IMR-90 (cell line): ENCODE data around the gene ADAM12. TPM values are rescaled to one million over a fixed set of nuclear protein-coding genes. Genes with fewer than 3 reads are reported as not detected.

Experiments
- ATAC-seq: fragments of 200-7000 bp; cut with Tn5 transposase; 2 replicates; pipeline ENCODE4 v1.9.1; 2020; ENCODE audit warnings: low read depth, mild to moderate bottlenecking, moderate library complexity
- BruUV-seq: library from RNA; stranded (reverse); fragments of 400-500 nt; replicated peaks from 2 replicates; lab custom pipeline; 2021; lab: Mats Ljungman, UMichigan
- CTCF ChIA-PET: fragments of 300-600 bp; formaldehyde crosslinking; extraction: SDS; loops from one replicate; lab custom pipeline; 2021; ENCODE audit warnings: antibody characterized with exemption; lab: Yijun Ruan, JAX
- POLR2A ChIA-PET: fragments of 300-600 bp; sonication (Branson Sonifier 250); formaldehyde crosslinking; loops from one replicate; lab custom pipeline; 2022; ENCODE audit warnings: antibody characterized with exemption; ENCODE audit not compliant: unreplicated experiment; lab: Charles Lee
- DNase-seq: peaks from one replicate; pipeline ENCODE4 v3.0.0; 2013
- H2AFZ ChIP-seq: replicated peaks from 2 replicates; pipeline ENCODE3; 2013; ENCODE audit warnings: low read length, mild to moderate bottlenecking; ENCODE audit not compliant: poor library complexity
- H2AK5ac ChIP-seq: 2 replicates; pipeline ENCODE4 v1.6.1; 2013; ENCODE audit warnings: low read depth, low read length, inconsistent platforms
- H2AK9ac ChIP-seq: replicated peaks from 2 replicates; pipeline ENCODE3; 2013; ENCODE audit warnings: mild to moderate bottlenecking, low read depth, low read length, moderate library complexity; ENCODE audit not compliant: poor library complexity
- H2BK120ac ChIP-seq: 2 replicates; pipeline ENCODE4 v1.6.1; 2013; ENCODE audit warnings: low read depth, low read length, inconsistent platforms
- H2BK15ac ChIP-seq: 3 replicates; pipeline ENCODE4 v1.6.1; 2013; ENCODE audit warnings: low read depth, low read length, inconsistent platforms
- H2BK20ac ChIP-seq: 2 replicates; pipeline ENCODE4 v1.6.1; 2013; ENCODE audit warnings: low read depth, mild to moderate bottlenecking, inconsistent platforms, low read length, moderate library complexity
- H2BK5ac ChIP-seq: 2 replicates; pipeline ENCODE4 v1.6.1; 2013; ENCODE audit warnings: mild to moderate bottlenecking, low read depth, low read length, inconsistent platforms; ENCODE audit not compliant: poor library complexity, severe bottlenecking
- H3K14ac ChIP-seq: replicated peaks from 2 replicates; pipeline ENCODE4 v1.6.1; 2013; ENCODE audit warnings: low read depth, low read length, inconsistent platforms
- H3K18ac ChIP-seq: 2 replicates; pipeline ENCODE4 v1.6.1; 2013; ENCODE audit warnings: low read depth, low read length, control low read depth
- H3K23ac ChIP-seq: 2 replicates; pipeline ENCODE4 v1.6.1; 2013; ENCODE audit warnings: low read depth, low read length, inconsistent platforms
- H3K27ac ChIP-seq: 2 replicates; pipeline ENCODE4 v1.5.1; 2013; ENCODE audit warnings: mild to moderate bottlenecking, control low read depth, low read length; ENCODE audit not compliant: insufficient read depth
- H3K27me3 ChIP-seq: 2 replicates; pipeline ENCODE4 v1.6.1; 2013; ENCODE audit warnings: low read length; ENCODE audit not compliant: control insufficient read depth, insufficient read depth
- H3K36me3 ChIP-seq: 2 replicates; pipeline ENCODE4 v1.6.1; 2013; ENCODE audit warnings: low read length, mixed read lengths; ENCODE audit not compliant: control insufficient read depth, insufficient read depth
- H3K4ac ChIP-seq: 2 replicates; pipeline ENCODE4 v1.6.1; 2013; ENCODE audit warnings: low read depth, low read length, inconsistent platforms
- H3K4me1 ChIP-seq: 2 replicates; pipeline ENCODE4 v1.6.1; 2013; ENCODE audit warnings: low read length, mixed read lengths; ENCODE audit not compliant: control insufficient read depth, insufficient read depth
- H3K4me2 ChIP-seq: 2 replicates; pipeline ENCODE4 v1.6.1; 2013; ENCODE audit warnings: low read depth, mild to moderate bottlenecking, control low read depth, low read length, moderate library complexity
- H3K4me3 ChIP-seq: 2 replicates; pipeline ENCODE4 v1.5.1; 2013; ENCODE audit warnings: low read depth, mild to moderate bottlenecking, control low read depth, low read length, moderate library complexity; ENCODE audit not compliant: insufficient read depth
- H3K56ac ChIP-seq: 2 replicates; pipeline ENCODE4 v1.6.1; 2013; ENCODE audit warnings: low read length, inconsistent platforms; ENCODE audit not compliant: insufficient read depth; ENCODE audit errors: extremely low read depth
- H3K79me1 ChIP-seq, 2 experiments: 2 replicates each; pipeline ENCODE4 v1.6.1; 2013; ENCODE audit warnings: low read length in 2 of 2, inconsistent platforms in 1 of 2, low read depth in 1 of 2
- H3K9ac ChIP-seq: 2 replicates; pipeline ENCODE4 v1.6.1; 2013; ENCODE audit warnings: low read depth, low read length, control low read depth
- H3K9me1 ChIP-seq: 2 replicates; pipeline ENCODE4 v1.6.1; 2013; ENCODE audit warnings: low read length, inconsistent platforms; ENCODE audit not compliant: insufficient read depth
- H3K9me3 ChIP-seq: 2 replicates; pipeline ENCODE4 v1.6.1; 2013; ENCODE audit warnings: low read length; ENCODE audit not compliant: control insufficient read depth, insufficient read depth
- H4K20me1 ChIP-seq: 2 replicates; pipeline ENCODE4 v1.6.1; 2013; ENCODE audit warnings: low read length, inconsistent platforms; ENCODE audit not compliant: insufficient read depth
- H4K5ac ChIP-seq: 2 replicates; pipeline ENCODE4 v1.6.1; 2013; ENCODE audit warnings: mild to moderate bottlenecking, low read depth, low read length, control low read depth
- H4K8ac ChIP-seq, 2 experiments: 2 replicates each; pipeline ENCODE4 v1.6.1; 2013; ENCODE audit warnings: low read depth in 2 of 2, low read length in 2 of 2, control low read depth in 1 of 2, inconsistent platforms in 1 of 2
- H4K91ac ChIP-seq: 2 replicates; pipeline ENCODE4 v1.6.1; 2013; ENCODE audit warnings: low read depth, low read length, inconsistent platforms; ENCODE audit not compliant: insufficient read depth
- CEBPB ChIP-seq: IDR thresholded peaks from 2 replicates; pipeline ENCODE4 v1.6.1; 2012; ENCODE audit warnings: low read depth, low read length, improper control_type of control experiment
- CTCF ChIP-seq: conservative IDR thresholded peaks from 2 replicates; pipeline ENCODE4 v1.5.1; 2012; ENCODE audit warnings: mild to moderate bottlenecking, low read depth, low read length, improper control_type of control experiment
- ELK1 ChIP-seq: fragments of 150-350 bp; IDR thresholded peaks from 2 replicates; pipeline ENCODE4 v1.6.1; 2016; ENCODE audit warnings: low read depth, mild to moderate bottlenecking, low read length, moderate library complexity, borderline replicate concordance
- RFX5 ChIP-seq: IDR thresholded peaks from 2 replicates; pipeline ENCODE4 v1.8.0; 2012; ENCODE audit warnings: low read depth, mild to moderate bottlenecking, low read length, moderate library complexity
- USF2 ChIP-seq: fragments of 150-350 bp; IDR thresholded peaks from 2 replicates; pipeline ENCODE4 v1.6.1; 2017; ENCODE audit warnings: mild to moderate bottlenecking, antibody characterized with exemption, low read length, low read depth
- WGBS, 2 experiments: methylation state at CpG; one replicate each; pipeline versions ENCODE4 v1.1.5 to v1.1.7; 2013; ENCODE audit warnings: missing lambda C conversion rate in 2 of 2; ENCODE audit not compliant: insufficient read length in 1 of 2; ENCODE audit errors: extremely low coverage in 2 of 2; 5-methylcytosine and 5-hydroxymethylcytosine counted together
- dilution Hi-C: fragments of 300-500 bp; cut with HindIII; formaldehyde crosslinking; loops from one replicate; pipeline ENCODE4 v1.14.3; 2018; ENCODE audit warnings: low sequenced_read_pairs; ENCODE audit not compliant: unreplicated experiment
- in situ Hi-C: fragments of 300-500 bp; cut with MboI; formaldehyde crosslinking; loops from 3 replicates; pipeline ENCODE4 v1.14.3; 2019; ENCODE audit warnings: low sequenced_read_pairs, inconsistent platforms, mixed read lengths
- intact Hi-C: fragments of 100-400 bp; cut with micrococcal nuclease; formaldehyde crosslinking; loops from 2 replicates; pipeline ENCODE4 v1.10.0; 2022
- polyA plus RNA-seq, 3 experiments: library from polyadenylated mRNA; depleted of rRNA; stranded (reverse); fragments of >200 nt; gene quantifications; 2 replicates each; pipeline ENCODE4 v1.2.3, GENCODE V29; 2012; ENCODE audit warnings: low replicate concordance in 1 of 3
- total RNA-seq: library from RNA; depleted of rRNA; stranded (reverse); fragments of >200 nt; gene quantifications from 2 replicates; pipeline ENCODE4 v1.2.3, GENCODE V29; 2012

Gene ADAM12
- total and polyA plus RNA-seq, 2 of the 4 experiments (the other 2 are of a cell fraction) = 9.6 to 10.2 TPM

GRCh38 chr10:126373972-126374371, 14.3 kb downstream of the ADAM12 start:
- in situ Hi-C loops = no loop called here
- no peak overlapping the region for H3K56ac ChIP-seq
- H2BK15ac ChIP-seq = no peak overlapping the region
- H3K14ac ChIP-seq = 0 out of 2 replicates have a peak overlapping the region, but pooled peaks have one; percentile 29
- no peak overlapping the region for H2AK5ac ChIP-seq
- BruUV-seq = no TSS peak
- no peak overlapping the region for H2AFZ ChIP-seq
- no peaks in the 10 kb centered on the region for H3K79me1 ChIP-seq
- H3K27ac ChIP-seq = no peak overlapping the region
- no peaks in the 10 kb centered on the region; the same call in none of the 2 replicates for H3K9me3 ChIP-seq
- H4K20me1 ChIP-seq = no peaks in the 10 kb centered on the region
- no peak overlapping the region for H2BK5ac ChIP-seq
- no peak overlapping the region for H2AK9ac ChIP-seq
- H2BK120ac ChIP-seq = no peak overlapping the region
- DNase-seq (peak; percentile 66), ATAC-seq (0 out of 2 replicates have a peak, but pooled peaks have one; percentile 27)
- H4K91ac ChIP-seq = no peak overlapping the region
- no CpG with 5 or more reads among the region's 1 CpG for WGBS, 2 experiments
- CTCF ChIA-PET = interaction anchor here (1.1 kb wide), 1 partner anchor 214 kb away, joined by 3 read pairs; no protein-coding TSS in a partner anchor
- no peaks in the 10 kb centered on the region for H3K36me3 ChIP-seq
- dilution Hi-C loops = no loop called here
- no peaks in the 10 kb centered on the region for H3K27me3 ChIP-seq
- H3K23ac ChIP-seq = no peak overlapping the region
- H3K4ac ChIP-seq = peak overlapping the region; percentile 36; the same call in 1 of the 2 replicates
- no peak overlapping the region for H3K9ac ChIP-seq
- H4K5ac ChIP-seq = no peak overlapping the region
- H3K4me1 ChIP-seq = peaks cover 5% of the 10 kb centered on the region
- no peak overlapping the region for H4K8ac ChIP-seq
- H2BK20ac ChIP-seq = no peak overlapping the region
- TF ChIP-seq CEBPB (peak; percentile 61; the same call in 1 of the 2 replicates), CTCF (no peak), ELK1 (no peak), RFX5 (no peak), USF2 (no peak)
- H3K4me3 ChIP-seq = no peak overlapping the region
- no peak overlapping the region for H3K4me2 ChIP-seq
- no peaks in the 10 kb centered on the region for H3K9me1 ChIP-seq
- H3K18ac ChIP-seq = no peak overlapping the region
- POLR2A ChIA-PET = no interaction called here
- intact Hi-C loops = no loop called here
